Erythroblast (primary cell): ENCODE results near the gene ARVCF.

Experiments
- GATA1 ChIP-seq: IDR thresholded peaks from 2 replicates; pipeline ENCODE4 v1.6.1; 2011; ENCODE audit warnings: low read depth, mild to moderate bottlenecking, control low read depth, low read length, moderate library complexity
- POLR2A ChIP-seq: IDR thresholded peaks from 2 replicates; pipeline ENCODE4 v1.6.1; 2011; ENCODE audit warnings: mild to moderate bottlenecking, low read length

- TF ChIP-seq POLR2A (no peak), GATA1 (no peak)
These were observed 42.6 kb upstream of the ARVCF start for GRCh38 chr22:20058989-20059770.
